ENCODE results near the gene PFDN4. TPM values are rescaled to one million over a fixed set of nuclear protein-coding genes. Genes with fewer than 3 reads are reported as not detected.

Gene PFDN4
- total and polyA plus RNA-seq, 2 of the 13 experiments (the other 11 are each of a cell fraction or from before 2014, with no cell fraction given) = 59.8 to 227 TPM

DNA sequence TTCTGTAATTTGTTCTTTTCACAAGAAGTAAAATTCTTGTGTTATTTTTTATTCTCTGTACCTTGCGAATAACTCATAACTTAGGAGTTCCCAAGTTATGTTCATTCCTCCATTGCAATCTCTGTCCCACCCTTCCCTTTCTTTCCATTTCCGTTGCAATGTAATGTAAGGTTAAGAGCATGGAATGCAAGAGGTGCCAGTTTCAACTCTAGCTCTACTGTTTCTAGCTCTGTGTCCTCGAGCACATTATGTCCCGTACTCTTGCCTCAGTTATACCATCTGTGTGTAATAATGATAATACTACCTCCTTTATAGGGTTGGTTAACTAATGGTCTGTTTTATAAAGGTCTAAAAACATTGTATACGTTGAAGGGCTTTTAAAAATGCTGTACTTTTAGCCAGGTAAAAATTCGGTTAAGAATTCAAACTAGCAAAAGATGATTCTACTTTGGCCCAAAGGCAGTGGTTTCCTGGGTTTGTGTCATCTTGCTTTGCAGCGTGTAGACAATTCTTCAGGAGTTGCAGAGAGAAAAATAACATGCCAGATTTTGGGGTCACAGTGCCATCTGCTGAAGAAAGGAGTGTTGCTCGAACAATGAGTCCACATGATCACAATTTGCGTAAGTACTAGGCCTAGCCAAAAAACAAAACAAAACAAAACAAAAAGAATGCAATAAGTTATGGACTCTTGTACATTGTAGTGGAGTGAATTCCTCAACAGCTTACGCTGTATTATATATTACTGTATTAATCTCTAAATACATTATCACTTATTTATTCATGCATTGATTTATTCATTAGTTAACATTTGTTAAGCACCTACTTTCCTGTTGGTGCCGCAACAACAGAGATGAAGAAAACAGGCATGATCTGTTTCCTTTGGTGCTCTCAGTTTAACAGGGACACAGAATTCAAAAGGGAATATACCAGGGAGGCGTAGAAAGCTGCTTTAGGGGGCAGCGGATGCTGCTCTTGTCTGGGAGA lies 10.0 kb upstream of the PFDN4 start (continued):
- TF ChIP-seq, protein P1, sequence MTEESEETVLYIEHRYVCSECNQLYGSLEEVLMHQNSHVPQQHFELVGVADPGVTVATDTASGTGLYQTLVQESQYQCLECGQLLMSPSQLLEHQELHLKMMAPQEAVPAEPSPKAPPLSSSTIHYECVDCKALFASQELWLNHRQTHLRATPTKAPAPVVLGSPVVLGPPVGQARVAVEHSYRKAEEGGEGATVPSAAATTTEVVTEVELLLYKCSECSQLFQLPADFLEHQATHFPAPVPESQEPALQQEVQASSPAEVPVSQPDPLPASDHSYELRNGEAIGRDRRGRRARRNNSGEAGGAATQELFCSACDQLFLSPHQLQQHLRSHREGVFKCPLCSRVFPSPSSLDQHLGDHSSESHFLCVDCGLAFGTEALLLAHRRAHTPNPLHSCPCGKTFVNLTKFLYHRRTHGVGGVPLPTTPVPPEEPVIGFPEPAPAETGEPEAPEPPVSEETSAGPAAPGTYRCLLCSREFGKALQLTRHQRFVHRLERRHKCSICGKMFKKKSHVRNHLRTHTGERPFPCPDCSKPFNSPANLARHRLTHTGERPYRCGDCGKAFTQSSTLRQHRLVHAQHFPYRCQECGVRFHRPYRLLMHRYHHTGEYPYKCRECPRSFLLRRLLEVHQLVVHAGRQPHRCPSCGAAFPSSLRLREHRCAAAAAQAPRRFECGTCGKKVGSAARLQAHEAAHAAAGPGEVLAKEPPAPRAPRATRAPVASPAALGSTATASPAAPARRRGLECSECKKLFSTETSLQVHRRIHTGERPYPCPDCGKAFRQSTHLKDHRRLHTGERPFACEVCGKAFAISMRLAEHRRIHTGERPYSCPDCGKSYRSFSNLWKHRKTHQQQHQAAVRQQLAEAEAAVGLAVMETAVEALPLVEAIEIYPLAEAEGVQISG (CRISPR knock-in tag; IDR thresholded peaks at IDR 0.05) = no peak
- no peak for TF ChIP-seq MTA3 (CRISPR knock-in tag; IDR thresholded peaks at IDR 0.05)
- no peak for TF ChIP-seq ZNF605 (CRISPR knock-in tag; IDR thresholded peaks at IDR 0.05)
- TF ChIP-seq HDAC2 (CRISPR knock-in tag; IDR thresholded peaks at IDR 0.05) = no peak; the same call in 1 of the 2 replicates
- TF ChIP-seq ARHGAP35 (CRISPR knock-in tag; IDR thresholded peaks at IDR 0.05; ENCODE audit: borderline replicate concordance) = no peak
- TF ChIP-seq HES4 (CRISPR knock-in tag; IDR thresholded peaks at IDR 0.05; ENCODE audit: borderline replicate concordance) = no peak
- no peak for TF ChIP-seq KLF16 (CRISPR knock-in tag; IDR thresholded peaks at IDR 0.05)
- TF ChIP-seq SATB2 (CRISPR knock-in tag; IDR thresholded peaks at IDR 0.05) = no peak
- no peak for TF ChIP-seq ZNF234 (CRISPR knock-in tag; conservative IDR thresholded peaks at IDR 0.05)
- TF ChIP-seq KLF12 (CRISPR knock-in tag; IDR thresholded peaks at IDR 0.05; ENCODE audit: borderline replicate concordance) = no peak
- TF ChIP-seq ARNTL (CRISPR knock-in tag; IDR thresholded peaks at IDR 0.05) = no peak
- TF ChIP-seq ZNF333 (CRISPR knock-in tag; IDR thresholded peaks at IDR 0.05; ENCODE audit: borderline replicate concordance) = no peak
- no peak for TF ChIP-seq MYC (CRISPR knock-in tag; IDR thresholded peaks at IDR 0.05; ENCODE audit: borderline replicate concordance)
- TF ChIP-seq SP4 (CRISPR knock-in tag; IDR thresholded peaks at IDR 0.05) = no peak
- TF ChIP-seq PRDM10 (CRISPR knock-in tag; IDR thresholded peaks at IDR 0.05; ENCODE audit: low read depth) = peak; percentile 45
- TF ChIP-seq MXD1 (CRISPR knock-in tag; IDR thresholded peaks at IDR 0.05) = no peak
- TF ChIP-seq ZSCAN12 (CRISPR knock-in tag; IDR thresholded peaks at IDR 0.05) = no peak
- no peak for TF ChIP-seq ZFP36L2 (CRISPR knock-in tag; IDR thresholded peaks at IDR 0.05)
- TF ChIP-seq, protein P2, sequence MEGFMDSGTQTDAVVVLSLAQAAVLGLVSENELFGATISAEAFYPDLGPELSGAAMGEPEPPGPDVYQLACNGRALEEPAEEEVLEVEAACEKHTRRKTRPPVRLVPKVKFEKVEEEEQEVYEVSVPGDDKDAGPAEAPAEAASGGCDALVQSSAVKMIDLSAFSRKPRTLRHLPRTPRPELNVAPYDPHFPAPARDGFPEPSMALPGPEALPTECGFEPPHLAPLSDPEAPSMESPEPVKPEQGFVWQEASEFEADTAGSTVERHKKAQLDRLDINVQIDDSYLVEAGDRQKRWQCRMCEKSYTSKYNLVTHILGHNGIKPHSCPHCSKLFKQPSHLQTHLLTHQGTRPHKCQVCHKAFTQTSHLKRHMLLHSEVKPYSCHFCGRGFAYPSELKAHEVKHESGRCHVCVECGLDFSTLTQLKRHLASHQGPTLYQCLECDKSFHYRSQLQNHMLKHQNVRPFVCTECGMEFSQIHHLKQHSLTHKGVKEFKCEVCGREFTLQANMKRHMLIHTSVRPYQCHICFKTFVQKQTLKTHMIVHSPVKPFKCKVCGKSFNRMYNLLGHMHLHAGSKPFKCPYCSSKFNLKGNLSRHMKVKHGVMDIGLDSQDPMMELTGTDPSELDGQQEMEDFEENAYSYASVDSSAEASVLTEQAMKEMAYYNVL (CRISPR knock-in tag; IDR thresholded peaks at IDR 0.05; ENCODE audit: borderline replicate concordance) = no peak
